NCI-H82 (cell line): ENCODE results near the gene FAM136A.
"Not testable (repeated sequence)": the region's sequence is repeated elsewhere in the genome, so short reads cannot be mapped to it uniquely, and the experiment has no call there.

ENCODE experiments used
- DNase-seq: peaks from one replicate; lab custom pipeline; 2025; lab: John Stamatoyannopoulos, UW

FAM136A gene

DNA sequence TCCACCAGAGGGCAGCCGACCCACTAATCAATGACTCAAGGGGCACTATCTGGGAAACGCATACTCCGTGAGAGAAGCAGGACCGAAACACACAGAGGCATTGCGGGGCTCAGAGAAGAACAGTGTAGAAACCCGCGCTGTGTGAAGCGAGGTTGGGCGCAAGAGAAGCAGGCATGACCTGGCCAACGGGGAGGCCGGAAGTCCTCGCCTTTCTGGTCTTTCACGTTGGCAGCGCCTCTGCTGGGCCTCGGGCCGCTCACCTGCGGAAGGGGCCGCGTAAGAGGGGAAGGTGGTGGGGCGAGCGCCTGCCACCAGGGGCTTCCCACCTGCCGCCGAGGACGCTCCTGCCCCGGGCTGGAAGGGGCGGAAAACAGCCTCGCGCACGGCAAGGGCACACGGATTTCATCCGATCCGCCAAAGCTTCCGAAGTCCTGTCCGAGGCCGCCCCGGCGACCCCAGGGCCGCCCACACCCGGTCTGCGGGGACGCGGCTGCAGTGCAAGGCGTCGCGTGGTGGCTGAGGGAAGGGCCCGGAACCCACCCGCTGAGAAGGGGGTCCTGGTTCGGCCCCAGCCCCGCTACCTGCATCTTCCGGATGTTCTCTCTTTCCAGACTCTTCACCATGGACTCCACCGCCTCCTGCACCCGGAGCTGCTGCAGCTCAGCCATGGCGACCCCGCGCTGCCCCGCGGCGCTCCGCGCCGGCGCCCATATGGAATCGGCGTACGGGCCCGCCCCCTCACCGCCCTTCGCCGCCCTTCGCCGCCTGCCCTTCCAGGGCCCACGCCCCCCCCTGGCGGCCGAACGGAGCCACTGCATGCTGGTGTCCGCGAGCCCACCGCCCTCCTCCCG, at the start of gene FAM136A:
TSS of gene FAM136A (minus strand) at position 724 of the 851 bp plus-strand sequence. CDS start at position 668, 56 bp downstream.
- peak; percentile 93 for DNase-seq

DNA sequence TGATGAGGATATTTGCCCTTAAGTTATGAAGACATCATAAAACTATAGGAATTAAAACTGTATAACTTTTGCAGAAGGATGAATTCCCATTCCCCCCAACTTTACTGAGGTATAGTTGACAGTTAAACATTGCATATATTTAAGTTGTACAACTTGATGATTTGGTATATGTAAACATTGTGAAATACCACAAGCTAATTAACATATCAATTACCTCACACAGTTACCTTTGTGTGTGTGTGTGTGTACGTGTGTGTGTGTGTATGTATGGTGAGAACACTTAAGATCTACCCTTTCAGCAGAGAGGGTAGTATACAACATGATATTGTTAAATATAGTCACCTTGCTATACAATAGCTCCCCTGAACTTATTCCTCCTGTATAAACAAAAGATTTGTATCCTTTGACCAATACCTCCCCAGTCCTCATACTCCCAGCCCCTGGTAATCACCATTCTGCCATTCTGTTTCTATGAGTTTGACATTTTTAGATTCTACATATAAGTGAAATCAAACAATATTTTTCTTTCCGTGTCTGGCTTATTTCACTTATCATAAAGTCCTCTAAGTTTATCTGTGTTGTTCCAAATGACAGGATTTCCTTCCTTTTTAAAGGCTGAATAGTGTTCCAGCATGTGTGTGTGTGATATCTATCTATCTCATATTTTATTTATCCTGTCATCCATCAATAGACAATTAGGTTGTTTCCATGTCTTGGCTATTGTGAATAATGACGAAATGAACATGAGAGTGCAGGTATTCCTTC, 48.2 kb upstream of the FAM136A start:
- DNase-seq = no peak

DNA sequence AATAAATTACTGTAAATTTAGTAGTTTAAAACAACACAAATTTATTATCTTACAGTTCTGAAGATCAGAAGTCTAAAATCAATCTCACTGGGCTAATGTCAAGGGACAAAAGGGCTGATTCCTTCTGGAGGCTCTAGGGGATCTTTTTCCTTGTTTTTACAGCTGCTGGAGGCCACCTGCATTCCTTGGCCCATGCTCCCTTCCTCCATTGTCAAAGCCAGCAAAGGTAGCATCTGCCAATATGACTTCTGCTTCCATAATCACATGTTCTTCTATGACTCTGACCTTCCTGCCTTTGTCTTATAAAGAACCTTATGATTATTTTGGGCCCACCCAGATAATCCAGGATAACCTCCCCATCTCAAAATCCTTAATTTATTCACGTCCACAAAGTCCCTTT, 46.0 kb upstream of the FAM136A start:
- DNase-seq = no peak

DNA sequence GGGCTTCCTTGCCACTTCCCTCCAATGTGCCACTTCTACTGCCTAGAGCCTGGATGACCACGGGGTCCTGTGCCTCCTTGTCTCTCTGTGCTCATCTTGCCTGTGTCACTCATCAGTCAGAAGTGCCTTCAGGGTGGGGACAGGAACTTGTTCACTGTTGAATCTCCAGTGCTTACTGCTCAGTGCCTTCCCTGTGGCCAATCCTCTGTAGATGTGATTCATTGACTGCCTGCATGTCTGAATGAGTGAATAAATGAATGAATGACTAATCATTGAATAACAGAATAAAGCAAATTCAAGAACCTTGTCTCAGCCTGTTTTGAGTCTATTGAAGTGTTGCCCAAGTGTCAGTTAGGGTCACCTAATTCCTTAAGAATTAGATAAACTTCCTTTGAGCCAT, 42.3 kb upstream of the FAM136A start:
- DNase-seq = no peak

DNA sequence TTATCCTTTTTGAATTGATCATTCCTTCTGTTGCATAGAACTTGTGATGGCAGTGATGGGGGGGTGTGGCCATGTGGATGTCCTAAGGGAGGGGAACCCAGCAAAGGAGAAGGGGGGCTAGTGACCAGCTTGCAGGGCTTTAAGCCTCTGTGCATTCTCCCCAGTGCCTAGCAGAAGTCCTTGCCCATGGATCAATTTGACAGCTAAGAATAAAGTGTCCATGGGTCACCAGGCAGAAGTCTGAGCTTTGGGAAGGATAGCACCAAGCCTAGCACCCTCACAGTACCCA, 39.6 kb upstream of the FAM136A start:
- DNase-seq = no peak

DNA sequence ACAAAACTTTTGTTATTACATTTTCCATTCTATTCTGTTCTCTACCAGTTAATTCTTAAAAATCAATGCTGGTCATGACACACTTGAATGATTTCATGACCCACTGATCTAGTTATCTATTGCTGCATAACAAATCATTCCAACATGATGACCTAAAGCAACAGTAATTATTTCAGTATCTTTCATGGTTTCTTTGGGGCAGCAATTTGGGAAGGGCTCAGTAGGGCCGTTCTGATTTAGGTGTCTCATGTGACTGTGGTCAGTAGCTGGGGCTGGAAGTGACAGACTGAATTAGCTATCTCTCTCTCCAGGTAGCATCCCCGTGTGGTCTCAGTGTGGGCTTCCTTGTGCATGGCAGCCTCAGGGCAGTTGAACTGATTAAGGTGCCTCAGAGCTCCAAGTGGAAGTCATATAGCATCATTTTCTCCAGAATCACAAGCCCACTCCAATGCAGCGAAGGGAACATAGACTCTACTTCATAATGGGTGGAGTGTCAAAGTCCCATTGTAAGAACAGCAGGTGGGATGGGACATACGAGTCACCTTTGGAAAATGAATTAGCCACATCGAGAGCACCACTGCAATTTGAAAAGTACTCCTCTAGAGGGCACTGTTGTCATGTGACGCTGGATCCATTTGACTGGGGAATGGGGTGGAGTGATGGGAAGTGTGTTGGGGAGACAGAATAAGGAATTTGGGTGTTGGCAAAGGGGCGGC, 39.1 kb upstream of the FAM136A start:
- peak; percentile 80 for DNase-seq

DNA sequence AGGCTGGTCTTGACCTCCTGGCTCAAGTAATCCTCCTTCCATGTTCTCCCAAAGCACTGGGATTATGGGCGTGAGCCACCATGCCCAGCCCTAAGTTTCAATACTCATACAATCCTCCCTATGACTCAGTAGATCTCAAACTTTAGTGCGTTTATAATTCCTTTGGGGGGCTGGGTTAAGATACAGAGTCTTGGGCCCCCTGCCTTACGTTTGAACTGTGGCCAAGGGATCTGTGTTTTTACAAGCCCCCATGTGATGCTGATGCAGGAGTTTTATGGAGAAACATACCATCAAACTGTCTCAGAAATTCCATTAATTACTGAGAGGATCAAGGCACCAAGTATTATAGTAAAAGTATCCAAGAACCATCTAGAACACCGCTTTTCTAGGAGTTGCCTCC, 38.2 kb upstream of the FAM136A start:
- DNase-seq = no peak

DNA sequence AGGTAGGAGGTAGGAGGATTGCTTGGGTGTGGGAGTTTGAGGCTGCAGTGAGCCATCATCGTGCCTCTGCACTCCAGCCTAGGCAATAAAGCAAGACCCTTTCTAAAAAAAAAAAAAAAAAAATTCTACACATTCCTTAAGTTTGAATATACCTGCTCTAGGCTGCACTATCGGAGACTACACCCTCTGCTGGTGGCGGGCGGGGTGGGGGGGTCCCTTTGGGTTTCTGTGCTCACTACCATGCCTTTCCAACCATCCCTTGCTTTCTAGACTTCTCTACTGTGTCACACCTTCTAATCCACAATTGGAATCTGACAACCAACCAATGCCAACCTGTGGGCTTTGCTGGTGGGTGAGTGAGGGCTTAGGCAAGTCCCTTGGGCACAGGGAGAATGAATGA, 34.7 kb upstream of the FAM136A start:
- DNase-seq = no peak

DNA sequence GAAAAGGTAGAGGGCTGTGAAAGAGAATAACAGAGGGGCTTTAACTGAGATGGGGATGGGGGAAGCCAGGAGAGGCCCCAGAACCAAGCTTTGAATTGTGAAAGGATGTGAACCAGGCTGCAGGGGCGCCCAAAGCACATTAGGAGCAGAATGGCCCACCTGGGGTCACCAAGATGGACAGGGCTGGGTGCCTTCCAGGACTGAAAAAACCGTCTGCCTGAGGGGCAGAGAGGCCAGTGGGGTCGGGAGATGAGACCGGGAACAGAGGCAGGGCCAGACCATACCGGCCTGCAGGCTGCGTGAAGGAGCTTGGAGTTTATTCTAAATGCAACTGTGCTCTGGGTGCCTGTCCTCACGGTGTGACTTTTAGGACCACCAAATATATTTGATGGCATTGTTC, 29.1 kb upstream of the FAM136A start:
- DNase-seq = no peak

DNA sequence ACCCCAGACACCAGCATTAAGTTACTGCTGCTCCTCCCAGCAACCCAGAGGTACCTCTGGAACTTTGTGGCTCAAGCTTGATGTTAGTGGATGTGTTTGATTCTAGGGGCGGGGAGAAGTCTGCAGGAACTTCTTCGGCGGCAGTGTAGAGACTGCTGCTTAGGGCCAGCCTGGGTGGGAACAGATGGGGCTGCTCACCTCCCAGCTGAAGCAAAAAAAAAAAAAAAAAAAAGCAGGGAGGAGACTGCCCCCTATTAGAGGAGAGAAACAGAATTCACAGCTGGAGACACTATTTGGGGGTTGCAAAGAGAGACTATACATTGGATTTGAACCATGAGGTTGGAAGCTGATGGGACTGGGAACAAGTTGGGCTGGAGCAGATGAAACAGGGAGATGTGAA, 28.6 kb upstream of the FAM136A start:
- DNase-seq = peak; percentile 24

DNA sequence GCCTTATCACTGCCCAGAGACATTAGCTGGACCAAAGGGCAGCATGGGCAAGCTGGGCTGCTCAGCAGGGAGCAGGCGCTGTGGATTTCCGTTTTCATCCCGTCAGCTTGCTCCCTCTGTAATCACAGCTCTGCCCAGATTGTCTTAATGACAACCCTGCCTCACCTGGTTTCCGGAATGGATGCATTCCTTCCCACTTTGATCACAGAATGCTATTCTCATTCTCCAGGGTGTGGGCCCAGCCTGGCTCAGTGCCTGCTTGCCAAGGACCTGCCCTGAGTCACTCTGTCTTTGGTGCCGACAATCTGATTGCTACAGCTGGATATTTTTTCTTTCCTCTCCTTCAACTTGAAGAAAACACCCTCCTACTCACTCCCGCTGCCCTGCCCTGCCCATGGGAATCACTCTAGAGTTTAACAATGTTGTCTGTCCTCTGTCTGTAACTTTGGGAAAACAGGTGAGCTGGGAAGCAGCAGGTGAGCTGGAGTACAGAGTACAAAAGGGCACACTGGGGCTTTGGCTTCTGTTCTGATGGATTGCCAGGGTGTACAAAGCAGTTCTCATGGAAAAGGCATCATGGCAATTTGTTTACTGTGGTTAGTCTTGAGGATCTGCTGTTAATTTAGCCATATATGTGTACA, 27.2 kb upstream of the FAM136A start:
- no peak for DNase-seq

DNA sequence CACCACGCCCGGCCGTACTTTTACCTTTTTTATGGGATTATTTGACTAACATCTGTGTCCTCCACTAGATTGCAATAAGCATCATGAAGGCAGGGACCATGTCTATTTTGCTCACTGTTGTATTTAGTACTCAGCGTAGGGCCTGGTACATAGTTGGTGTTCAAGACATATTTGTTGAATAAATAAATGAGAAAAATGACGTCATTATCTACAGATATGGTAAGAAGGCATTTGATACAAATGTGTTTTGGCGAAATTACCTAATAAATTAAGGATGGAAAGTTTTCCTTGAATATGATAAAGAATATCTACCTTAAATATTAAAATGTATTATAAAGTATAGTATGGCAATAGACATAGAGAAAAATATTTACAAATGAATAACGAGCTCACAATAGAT, 24.0 kb upstream of the FAM136A start:
- no peak for DNase-seq

DNA sequence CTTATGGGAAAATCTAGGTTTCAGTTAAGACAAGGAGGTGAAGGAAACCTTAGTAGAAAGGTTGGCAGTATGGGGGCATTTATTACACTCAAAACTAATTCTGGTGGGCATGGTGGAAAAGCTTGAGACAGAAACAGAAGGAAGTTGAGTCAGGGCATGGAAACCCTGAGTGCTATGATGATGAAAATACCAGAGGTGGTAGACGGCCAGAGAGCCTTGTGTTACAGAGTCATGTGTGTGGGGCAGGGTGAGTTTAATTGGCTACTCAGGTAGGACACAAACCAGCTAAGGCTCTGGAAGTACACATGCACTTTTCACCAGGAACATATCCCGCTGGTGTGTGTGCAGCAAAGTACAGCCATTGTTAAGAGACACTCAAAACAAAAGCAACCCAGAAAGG, 20.7 kb upstream of the FAM136A start:
- no peak for DNase-seq

DNA sequence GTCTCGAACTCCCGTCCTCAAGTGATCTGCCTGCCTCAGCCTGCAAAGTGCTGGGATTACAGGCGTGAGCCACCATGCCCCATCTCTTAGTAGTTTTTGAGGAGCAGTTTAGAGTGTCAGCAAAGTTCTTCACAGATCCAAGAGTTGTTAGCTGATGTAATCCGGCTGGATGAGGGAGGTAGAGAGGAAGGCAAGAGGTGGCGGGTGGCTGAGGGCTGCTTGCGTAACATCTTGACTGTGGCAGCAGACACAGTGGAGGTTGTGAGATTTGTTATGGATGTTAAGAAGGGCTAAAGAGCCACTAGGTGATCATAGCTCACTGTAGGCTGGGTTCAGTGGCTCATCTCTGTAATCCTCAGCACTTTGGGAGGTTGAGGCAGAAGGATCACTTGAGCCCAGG, 19.5 kb upstream of the FAM136A start:
- DNase-seq = no peak

DNA sequence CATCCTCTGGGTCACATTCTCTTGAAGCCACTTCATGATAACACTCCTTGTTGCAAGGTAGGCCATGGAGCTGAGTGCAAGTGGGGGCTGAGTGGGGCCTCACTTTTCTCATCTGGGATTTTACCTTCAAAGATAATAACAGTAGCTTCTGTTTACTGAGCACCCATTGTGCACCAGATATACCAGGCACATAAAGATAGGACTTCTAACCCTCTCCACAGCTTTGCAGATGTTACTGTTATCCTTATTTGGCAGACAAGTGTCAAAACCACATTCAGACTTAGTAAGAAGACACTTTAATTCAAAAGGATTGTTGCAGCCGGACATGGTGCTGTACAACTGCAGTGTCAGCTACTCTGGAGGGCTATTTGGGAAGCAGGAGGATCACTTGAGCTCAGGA, 12.8 kb upstream of the FAM136A start:
- DNase-seq = no peak

DNA sequence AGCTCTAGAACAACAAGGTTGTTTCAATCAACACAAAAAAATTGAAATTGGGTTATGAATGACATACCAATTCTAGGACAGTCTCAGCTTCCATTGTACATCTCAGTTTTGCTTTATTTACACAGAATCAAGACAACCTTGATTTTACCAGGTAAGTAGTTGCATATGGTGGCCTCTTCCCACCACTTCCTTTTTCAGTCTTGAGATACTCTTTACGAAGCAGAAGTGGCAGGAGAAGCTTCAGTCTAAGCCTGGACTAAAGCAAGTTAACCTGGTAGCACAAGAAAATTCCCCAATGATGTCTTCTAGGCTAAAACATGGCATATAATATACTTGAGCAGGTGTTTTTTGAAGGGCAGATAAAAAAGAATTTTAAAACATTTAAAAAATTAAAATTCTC, 10.7 kb upstream of the FAM136A start:
- no peak for DNase-seq

DNA sequence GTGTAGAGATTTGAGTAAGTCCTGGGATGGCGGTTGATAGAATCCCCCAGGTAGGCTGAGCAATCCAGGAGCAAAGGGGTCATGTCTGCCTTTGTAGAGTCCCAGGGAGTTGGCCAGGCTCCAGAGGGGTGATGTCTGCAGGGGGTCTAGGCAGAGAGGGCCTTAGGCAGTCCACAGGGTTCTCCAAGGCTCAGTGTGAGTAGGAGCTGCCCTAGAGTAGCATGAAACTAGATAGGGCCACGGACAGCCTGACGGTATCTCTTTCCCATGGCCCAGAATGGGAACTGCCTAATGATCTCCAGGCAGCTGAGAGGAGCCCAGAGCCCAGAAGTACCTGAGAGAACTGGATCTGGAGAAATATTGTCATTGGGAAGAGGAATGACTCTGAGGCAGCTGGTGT, 9.0 kb upstream of the FAM136A start:
- no peak for DNase-seq

DNA sequence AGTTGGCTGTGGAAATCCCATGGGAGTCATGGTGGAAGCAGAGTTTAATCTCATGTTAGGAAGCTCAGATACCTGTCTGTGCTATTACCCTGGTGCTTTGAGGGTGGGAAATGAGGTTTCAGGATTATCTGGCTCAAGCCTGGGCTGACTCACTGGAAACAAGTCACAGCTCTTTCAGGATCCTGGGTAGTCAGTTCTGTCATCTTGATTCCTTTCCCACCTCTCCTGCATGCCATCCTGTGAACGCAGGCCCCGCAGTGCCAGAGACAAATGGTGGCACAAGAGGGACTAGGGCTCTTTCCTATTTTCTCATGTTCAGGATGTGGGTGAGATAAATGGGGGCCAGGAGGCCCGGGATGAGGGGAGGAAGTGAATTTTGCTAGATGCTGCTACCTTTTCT, 3.7 kb upstream of the FAM136A start:
- peak; percentile 37 for DNase-seq

DNA sequence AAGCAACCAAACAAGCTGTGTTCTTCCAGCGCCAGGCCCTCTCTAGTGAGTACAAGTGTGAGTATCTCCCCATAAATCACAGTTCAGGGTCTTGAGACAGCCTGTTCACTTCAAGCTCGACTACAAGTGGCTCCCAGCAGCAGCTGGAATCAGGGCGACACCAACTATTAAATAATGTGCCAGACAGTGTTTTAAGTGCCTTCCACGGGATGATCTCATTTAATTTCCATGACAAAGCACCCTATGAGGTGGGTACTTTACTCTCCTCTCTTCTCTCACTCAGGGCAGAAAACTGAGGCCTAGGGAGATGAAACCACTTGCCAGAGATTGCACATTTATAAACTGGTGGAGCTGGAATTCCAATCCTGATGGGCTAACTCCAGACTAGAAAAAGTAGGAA, 2.6 kb upstream of the FAM136A start:
- no peak for DNase-seq

DNA sequence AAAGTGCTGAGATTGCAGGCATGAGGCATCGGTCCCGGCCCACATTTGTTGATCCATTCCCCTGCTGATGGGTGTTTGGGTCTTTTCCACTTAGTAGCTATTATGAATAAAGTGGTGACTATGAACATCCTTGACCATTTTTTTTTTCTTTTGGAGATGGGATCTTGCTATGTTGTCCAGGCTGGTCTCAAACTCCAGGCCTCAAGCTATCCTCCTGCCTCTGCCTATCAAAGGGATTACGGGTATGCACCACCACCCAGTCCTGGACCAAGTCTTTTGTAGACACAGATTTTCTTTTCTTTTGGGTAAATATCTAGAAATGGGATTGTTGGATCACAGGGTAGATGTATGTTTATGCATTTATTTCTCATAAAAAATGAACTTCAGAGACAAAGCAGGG, 1.3 kb upstream of the FAM136A start:
- DNase-seq = no peak

DNA sequence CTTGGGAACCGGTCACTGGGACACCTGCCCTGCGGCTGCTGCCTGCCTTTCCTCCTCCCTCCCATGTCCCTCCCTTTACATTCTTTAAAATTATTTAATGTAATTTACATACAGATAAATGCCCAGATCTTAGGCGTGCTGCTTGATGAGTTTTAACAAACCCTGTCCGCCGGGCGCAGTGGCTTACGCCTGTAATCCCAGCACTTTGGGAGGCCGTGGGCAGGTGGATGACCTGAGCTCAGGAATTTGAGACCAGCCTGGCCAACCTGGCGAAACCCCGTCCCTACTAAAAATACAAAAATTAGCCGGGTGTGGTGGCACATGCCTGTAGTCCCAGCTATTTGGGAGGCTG, 304 bp upstream of the FAM136A start:
- not testable (repeated sequence) for DNase-seq

DNA sequence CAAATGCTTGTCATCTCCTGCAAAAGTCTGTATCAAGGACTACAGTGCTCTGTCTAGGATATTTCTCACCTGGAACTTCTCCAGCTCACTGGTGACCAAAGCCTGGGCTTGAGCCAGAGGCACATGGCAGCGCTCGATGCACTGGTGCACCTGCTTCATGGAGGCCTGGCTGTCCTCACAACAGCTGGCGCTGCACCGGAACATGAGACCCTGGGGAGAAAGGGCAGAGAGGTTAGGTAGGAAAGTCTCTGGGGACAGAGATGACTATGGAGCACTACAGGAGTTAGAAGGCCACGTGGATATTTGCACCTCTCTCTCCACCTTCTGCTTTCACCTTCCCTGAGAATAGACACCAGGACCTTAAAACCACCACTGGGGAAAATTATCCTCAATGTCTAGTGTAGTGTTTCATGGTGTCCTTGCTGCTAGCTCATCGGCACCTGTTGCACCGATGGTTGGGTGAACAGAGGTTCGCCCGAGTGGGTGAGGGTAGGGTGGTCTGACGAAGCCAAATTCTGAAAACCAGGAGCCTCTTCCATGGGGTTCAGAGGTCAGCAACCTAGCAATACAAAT, 1.0 kb downstream of the FAM136A start:
- DNase-seq = peak; percentile 50
